Measurements from ENCODE around the gene LGR4.

DNA sequence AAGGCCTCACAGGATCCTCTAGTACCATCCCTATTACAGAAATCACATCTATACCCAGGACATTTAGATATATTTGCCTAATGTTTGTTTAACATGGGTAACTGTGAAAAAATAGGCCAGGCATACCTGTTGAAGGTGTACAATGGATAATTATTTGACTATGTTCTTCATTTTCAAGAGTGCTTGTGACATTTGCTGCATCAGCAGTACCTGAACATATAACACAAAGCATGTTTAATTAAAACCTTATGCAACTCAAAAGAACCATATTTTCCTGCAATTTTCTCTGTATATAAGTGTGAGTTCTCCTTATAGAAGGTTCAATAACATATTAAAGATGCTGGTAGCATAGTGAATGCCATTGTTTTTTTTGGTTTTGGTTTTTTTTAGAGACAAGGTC lies 101.1 kb downstream of the LGR4 start:
- TF ChIP-seq CTCF (IDR thresholded peaks at IDR 0.05) (no peak), POLR2A (IDR thresholded peaks at IDR 0.05) (no peak)

All from testis (tissue), 2 donors.